HG03439 (cell line): ENCODE data around the gene CCDC138.

Experiments used
- ATAC-seq: cut with Tn5 transposase; IDR thresholded peaks from one replicate; pipeline ENCODE4 v1.9.1; 2021; ENCODE audit warnings: mild to moderate bottlenecking, moderate library complexity; ENCODE audit not compliant: unreplicated experiment

Gene CCDC138

DNA sequence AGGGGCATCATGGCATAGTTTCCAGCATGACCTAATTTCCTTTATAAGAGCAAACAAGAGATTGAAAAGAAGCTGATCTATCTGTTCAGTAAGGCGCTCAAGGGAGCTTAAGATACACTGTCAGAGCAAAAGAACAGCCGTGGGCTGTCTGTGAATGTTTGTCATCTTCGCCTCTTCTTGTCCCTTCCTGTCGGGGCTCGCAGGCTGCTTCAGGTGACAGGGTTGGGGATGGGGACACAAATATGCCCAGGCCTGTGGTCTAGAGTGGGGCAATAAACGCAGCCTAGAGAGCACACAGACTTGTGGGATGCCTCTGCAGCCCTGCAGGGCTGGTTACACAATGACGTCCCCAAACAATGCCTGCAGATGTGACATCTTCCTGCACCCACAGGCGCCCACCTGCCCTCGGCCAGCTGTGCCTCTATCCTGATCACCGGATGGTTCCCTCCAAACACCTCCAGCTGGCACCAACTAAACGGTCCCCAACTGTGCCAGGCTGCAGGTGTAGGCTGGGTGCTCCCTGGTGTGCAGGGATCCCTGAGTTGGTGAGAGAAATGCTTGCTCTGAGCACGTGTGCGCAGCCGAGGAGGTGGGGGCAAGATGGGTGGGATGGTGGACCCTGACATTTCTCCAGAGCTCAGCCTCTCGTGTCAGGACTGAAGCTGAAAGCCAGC, 129.7 kb downstream of the CCDC138 start:
- ATAC-seq = no peak

- no peak for ATAC-seq
Measured at GRCh38 chr2:108916796-108917421, 130.3 kb downstream of the CCDC138 start.

- no peak for ATAC-seq
Measured at GRCh38 chr2:108917526-108917925, 131.0 kb downstream of the CCDC138 start.

GRCh38 chr2:108918156-108918874, 131.7 kb downstream of the CCDC138 start:
- ATAC-seq = no peak

GRCh38 chr2:108918941-108919341, 132.4 kb downstream of the CCDC138 start:
- ATAC-seq = no peak

- no peak for ATAC-seq
Measured at GRCh38 chr2:108919571-108920373, 133.2 kb downstream of the CCDC138 start.

- no peak for ATAC-seq
Measured at GRCh38 chr2:108920686-108921085, 134.1 kb downstream of the CCDC138 start.

- ATAC-seq = no peak
Measured at GRCh38 chr2:108921096-108922030, 134.8 kb downstream of the CCDC138 start.

DNA sequence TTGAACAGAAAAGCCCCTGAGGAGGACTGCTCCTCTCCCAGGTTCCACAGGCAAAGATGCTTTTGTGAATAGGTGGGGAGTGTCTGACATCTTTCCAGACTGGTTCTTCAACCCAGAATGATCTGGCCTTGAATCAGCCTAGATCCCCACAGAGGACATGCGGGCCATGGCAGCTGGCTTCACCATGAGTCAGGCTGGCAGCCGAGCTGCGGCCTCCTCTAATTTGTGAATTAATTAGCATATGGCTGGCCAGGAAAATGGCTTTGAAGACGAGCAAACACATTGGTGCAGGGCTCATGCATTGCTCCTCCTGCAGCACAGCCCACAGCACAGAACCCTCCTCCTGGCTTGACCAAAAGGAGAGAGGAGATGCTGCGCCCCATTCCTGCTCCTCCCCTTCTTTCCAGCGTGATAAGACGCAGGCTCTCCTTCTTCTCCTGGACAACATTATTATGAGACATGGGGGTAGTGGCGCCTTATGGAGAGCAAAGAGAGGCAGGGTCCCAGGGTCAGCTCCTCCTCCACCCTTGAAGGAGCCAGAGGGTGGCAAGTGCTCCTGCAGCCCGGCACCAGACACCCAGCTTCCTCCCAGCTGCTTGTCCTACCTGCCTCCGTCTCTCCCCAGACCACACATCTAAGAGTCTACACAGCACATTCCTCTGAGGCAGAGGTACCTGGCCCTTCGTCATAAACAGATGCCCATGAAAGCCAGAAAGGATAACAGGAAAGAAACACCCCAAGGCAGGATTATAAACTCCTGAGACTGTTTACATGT, 135.8 kb downstream of the CCDC138 start:
- no peak for ATAC-seq

- no peak for ATAC-seq
Measured at GRCh38 chr2:108923019-108923700, 136.6 kb downstream of the CCDC138 start.

DNA sequence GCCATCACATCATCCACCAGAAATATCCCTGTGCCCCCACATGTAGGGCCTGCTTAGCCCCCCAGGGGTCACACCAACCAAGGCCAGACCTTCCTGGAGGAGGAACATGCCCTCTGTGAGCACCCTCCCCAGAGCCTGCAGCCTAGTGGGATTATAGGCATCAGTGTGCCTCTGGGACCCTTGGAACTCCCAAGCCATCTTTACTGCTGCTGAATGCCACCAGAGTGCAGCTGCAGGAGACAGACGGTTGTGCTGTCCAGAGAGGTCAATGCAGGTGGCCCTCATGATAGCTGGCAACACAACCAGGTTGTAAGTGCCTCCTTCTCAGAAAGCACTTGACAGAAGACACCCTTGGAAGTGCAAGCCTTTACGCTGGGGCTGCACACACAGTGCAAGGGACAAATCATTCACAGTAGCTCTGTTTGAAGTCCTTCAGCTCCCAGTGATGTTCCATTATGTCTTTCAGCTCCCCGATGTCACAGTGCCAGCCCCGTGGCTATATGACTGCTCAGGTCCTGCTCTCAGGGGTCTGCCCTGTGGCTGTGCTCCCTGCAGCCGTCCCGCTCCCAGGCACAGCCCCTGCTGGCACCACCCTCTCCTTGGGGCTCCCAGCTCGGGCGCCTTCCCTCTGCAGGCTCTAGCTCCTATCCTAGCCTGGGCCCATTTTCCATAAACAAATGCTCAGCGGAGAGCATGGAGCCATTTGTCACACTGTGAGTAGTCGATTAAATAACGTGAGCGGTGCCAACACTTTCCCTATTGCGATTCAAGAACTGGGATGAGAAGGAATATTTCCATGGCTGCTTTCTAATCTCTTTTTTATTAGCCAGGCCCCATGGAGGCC, 137.4 kb downstream of the CCDC138 start:
- ATAC-seq = no peak

GRCh38 chr2:108924580-108925251, 138.1 kb downstream of the CCDC138 start:
- no peak for ATAC-seq

DNA sequence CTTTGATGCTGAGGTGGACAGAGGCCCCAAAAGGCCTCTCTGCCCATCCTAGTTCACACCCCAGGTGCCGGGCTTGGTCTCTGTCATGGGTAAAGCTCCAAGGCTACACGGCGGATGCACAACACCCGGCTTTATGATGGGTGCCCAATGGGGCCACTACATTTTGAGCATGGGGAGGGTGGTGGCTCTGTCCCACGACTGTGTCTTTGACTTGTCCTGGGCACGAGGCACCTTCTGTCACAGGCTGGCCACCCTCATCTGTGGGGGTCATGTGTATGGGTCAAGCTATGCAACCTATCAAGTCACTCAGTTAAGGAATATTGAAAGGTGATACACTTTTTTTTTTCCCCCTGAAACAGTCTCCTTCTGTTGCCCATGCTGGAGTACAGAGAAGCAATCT, 138.7 kb downstream of the CCDC138 start:
- ATAC-seq = no peak

DNA sequence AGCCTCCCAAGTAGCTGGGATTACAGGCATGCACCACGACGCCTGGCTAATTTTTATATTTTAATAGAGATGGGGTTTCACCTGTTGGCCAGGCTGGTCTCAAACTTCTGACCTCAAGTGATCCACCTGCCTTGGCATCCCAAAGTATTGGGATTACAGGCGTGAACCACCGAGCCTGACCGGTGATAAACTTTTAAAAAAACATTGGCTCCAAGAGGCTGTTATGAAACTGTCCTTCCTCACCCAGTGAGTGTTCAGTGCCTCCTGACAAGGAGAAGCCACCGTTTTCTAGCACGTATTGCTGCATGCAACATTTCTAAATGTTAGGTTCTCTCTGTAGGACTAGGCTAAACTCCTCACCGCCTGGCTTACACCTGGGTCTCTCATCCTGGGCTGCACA, 139.2 kb downstream of the CCDC138 start:
- no peak for ATAC-seq
